BJ (cell line): ENCODE measurements around the gene POLE. TPM values are rescaled to one million over a fixed set of nuclear protein-coding genes. Genes with fewer than 3 reads are reported as not detected.

Experiments
- CTCF ChIA-PET: fragments of 350-600 bp; formaldehyde crosslinking; extraction: SDS; loops from one replicate; lab custom pipeline; 2021; ENCODE audit warnings: antibody characterized with exemption, inconsistent platforms; lab: Yijun Ruan, JAX
- POLR2A ChIA-PET: fragments of 300-600 bp; sonication (Branson Sonifier 250); formaldehyde crosslinking; extraction: SDS; loops from one replicate; lab custom pipeline; 2021; ENCODE audit warnings: antibody characterized with exemption; lab: Charles Lee
- DNase-seq: peaks from one replicate; pipeline ENCODE4 v3.0.0-alpha.2; 2011; ENCODE audit warnings: low read depth
- H3K27me3 ChIP-seq: 2 replicates; pipeline ENCODE4 v1.6.0; 2011; ENCODE audit warnings: low read length; ENCODE audit not compliant: control insufficient read depth, insufficient read depth
- H3K36me3 ChIP-seq: 2 replicates; pipeline ENCODE4 v1.5.1; 2011; ENCODE audit warnings: low read length; ENCODE audit not compliant: control insufficient read depth, insufficient read depth
- H3K4me3 ChIP-seq: 2 replicates; pipeline ENCODE4 v1.5.1; 2011; ENCODE audit warnings: low read depth, mild to moderate bottlenecking, control low read depth, low read length
- polyA plus RNA-seq: library from polyadenylated mRNA; depleted of rRNA; stranded (reverse); fragments of >200 nt; gene quantifications from 2 replicates; pipeline ENCODE4 v1.2.3, GENCODE V29; 2011
- TF ChIP-seq, protein P1 (sequence below): IDR thresholded peaks from 2 replicates; pipeline ENCODE4 v1.5.1; 2011; ENCODE audit warnings: low read depth, mild to moderate bottlenecking, control low read depth, inconsistent platforms, low read length, moderate library complexity; ENCODE audit not compliant: insufficient read depth

POLE gene
- polyA plus RNA-seq, 1 experiment = 17.7 TPM

DNA sequence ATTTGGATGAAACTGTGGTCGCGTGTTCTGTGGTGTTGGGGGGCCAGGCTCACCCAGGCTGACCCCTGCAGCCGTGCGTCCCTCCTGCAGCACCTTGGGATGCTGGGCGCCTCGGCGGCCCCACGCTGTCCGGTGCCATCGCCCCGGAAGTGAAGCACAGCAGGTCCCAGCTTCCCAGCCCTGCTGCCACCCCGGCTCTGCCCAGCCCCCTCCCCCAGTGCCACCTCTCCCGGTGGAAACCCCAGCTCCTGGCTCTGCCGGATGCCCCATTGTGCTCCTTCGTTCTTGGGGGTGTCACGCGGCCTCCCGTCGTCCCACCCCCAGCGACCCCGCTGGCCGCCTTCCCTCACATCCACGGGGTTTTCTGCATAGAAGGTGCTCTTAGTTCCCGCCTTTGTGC lies 102.0 kb downstream of the POLE start:
- POLR2A ChIA-PET = no interaction called here
- H3K36me3 ChIP-seq = no peaks in the 10 kb centered on the region; the same call in 1 of the 2 replicates
- CTCF ChIA-PET = no interaction called here
- no peaks in the 10 kb centered on the region for H3K27me3 ChIP-seq
- TF ChIP-seq, protein P1, sequence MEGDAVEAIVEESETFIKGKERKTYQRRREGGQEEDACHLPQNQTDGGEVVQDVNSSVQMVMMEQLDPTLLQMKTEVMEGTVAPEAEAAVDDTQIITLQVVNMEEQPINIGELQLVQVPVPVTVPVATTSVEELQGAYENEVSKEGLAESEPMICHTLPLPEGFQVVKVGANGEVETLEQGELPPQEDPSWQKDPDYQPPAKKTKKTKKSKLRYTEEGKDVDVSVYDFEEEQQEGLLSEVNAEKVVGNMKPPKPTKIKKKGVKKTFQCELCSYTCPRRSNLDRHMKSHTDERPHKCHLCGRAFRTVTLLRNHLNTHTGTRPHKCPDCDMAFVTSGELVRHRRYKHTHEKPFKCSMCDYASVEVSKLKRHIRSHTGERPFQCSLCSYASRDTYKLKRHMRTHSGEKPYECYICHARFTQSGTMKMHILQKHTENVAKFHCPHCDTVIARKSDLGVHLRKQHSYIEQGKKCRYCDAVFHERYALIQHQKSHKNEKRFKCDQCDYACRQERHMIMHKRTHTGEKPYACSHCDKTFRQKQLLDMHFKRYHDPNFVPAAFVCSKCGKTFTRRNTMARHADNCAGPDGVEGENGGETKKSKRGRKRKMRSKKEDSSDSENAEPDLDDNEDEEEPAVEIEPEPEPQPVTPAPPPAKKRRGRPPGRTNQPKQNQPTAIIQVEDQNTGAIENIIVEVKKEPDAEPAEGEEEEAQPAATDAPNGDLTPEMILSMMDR = no peak
- no peak overlapping the region for H3K4me3 ChIP-seq
- no peak for DNase-seq

DNA sequence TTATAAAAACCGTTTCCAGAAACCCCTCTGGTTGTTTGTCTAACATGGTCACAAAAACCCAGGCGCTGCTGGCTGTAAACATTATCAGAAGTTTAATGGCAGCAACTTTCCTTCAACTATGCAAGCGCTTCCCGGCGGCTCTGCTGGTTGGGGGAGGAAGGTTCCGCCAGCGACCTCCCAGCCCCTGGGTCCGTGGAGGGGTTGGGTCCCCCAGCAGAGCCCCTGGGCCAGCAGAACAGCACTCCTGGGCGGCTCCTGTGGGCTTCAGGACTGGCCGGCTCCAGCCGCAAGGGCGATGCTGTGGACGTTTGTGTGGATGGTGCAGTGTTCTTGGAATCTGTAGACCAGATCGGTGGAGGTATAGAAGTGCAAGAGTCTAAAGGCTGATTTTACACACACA lies 102.7 kb downstream of the POLE start:
- no peaks in the 10 kb centered on the region; the same call in 1 of the 2 replicates for H3K36me3 ChIP-seq
- H3K27me3 ChIP-seq = no peaks in the 10 kb centered on the region
- H3K4me3 ChIP-seq = no peak overlapping the region
- ChIA-PET POLR2A (no interaction called here), CTCF (no interaction called here)
- DNase-seq = no peak
- TF ChIP-seq, protein P1 = no peak

DNA sequence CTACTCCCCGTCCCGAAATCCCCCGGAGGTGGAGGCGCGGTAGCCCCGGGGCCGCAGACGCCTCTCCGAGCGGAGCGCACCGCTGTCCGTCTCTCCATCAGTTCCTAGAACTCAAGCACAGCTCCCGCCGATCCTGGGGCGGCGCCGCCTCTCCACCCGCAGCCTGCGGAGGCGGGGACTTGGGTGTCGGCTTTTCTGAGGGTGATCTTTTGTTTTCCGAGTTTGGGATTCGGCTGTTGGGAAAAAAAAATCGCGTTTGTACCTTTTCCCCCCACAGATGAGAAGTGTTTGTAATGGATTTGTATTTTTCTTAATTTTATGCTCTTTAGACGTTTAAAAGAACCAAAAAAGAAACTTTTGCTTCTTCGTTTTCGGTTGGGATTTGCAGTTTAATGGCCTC lies 103.4 kb downstream of the POLE start:
- DNase-seq = no peak
- CTCF ChIA-PET = no interaction called here
- POLR2A ChIA-PET = no interaction called here

DNA sequence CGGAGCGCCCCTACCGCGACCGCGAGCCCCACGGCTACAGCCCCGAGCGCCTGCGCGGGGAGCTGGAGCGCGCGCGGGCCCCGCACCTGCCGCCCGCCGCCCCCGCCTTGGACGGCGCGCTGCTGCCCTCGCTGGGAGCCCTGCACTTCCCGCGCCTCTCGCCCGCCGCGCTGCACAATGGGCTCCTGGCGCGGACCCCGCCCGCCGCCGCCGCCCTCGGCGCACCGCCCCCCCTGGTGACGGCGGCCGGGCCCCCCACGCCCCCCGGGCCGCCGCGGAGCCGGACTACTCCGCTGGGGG lies 103.8 kb downstream of the POLE start:
- peaks cover 1% of the 10 kb centered on the region for H3K36me3 ChIP-seq
- TF ChIP-seq, protein P1 = no peak
- H3K4me3 ChIP-seq = no peak overlapping the region
- no peak for DNase-seq
- CTCF ChIA-PET = no interaction called here
- POLR2A ChIA-PET = no interaction called here
- no peaks in the 10 kb centered on the region for H3K27me3 ChIP-seq

More for the DNA sequence above, 103.4 kb downstream of the POLE start:
- Histone ChIP-seq H3K4me3 (no peak overlapping the region), H3K27me3 (no peaks in the 10 kb centered on the region), H3K36me3 (no peaks in the 10 kb centered on the region; the same call in 1 of the 2 replicates)
- TF ChIP-seq, protein P1 = no peak

DNA sequence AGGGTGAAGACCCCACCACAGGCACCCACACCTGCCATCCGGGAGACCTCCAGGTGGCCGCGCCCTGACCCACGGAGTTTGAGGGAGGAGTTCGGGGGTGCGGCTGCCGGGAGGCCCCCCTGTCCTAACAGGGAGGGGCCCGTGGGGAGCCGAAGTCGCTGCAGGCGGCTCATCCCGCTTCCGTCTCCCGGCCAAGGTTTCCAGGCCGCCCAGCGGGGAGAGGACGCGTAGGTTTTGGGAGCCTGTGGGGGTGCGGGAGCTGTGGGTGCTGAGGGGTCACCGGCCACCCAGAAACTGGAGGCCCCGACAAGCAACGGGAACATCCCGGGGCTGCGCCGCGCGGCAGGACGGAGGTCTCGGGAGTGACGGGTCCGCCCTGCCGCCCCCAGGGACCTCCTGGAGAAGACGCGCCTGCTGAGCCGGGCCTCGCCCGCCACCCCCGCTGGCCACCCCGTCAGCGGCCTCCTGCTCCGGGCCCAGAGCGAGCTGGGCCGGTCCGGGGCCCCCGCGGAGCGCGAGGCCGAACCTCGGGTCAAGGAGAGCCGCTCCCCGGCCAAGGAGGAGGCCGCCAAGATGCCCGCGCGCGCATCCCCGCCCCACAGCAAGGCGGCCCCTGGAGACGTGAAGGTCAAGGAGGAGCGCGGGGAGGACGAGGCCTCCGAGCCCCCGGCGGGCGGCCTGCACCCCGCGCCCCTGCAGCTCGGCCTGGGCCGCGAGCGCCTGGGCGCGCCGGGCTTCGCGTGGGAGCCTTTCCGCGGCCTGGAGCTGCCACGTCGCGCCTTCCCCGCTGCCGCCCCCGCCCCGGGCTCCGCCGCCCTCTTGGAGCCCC lies 104.3 kb downstream of the POLE start:
- H3K4me3 ChIP-seq = no peak overlapping the region
- H3K27me3 ChIP-seq = no peaks in the 10 kb centered on the region
- no peak for DNase-seq
- ChIA-PET POLR2A (no interaction called here), CTCF (no interaction called here)
- H3K36me3 ChIP-seq = peaks cover 5% of the 10 kb centered on the region
- TF ChIP-seq, protein P1 = no peak
